BJ (cell line): Measurements from ENCODE around the gene C5orf24. TPM values are rescaled to one million over a fixed set of nuclear protein-coding genes. Genes with fewer than 3 reads are reported as not detected.

Source experiments
- CTCF ChIA-PET: fragments of 350-600 bp; formaldehyde crosslinking; extraction: SDS; loops from one replicate; lab custom pipeline; 2021; ENCODE audit warnings: antibody characterized with exemption, inconsistent platforms; lab: Yijun Ruan, JAX
- POLR2A ChIA-PET: fragments of 300-600 bp; sonication (Branson Sonifier 250); formaldehyde crosslinking; extraction: SDS; loops from one replicate; lab custom pipeline; 2021; ENCODE audit warnings: antibody characterized with exemption; lab: Charles Lee
- DNase-seq: peaks from one replicate; pipeline ENCODE4 v3.0.0-alpha.2; 2011; ENCODE audit warnings: low read depth
- H3K27me3 ChIP-seq: 2 replicates; pipeline ENCODE4 v1.6.0; 2011; ENCODE audit warnings: low read length; ENCODE audit not compliant: control insufficient read depth, insufficient read depth
- H3K36me3 ChIP-seq: 2 replicates; pipeline ENCODE4 v1.5.1; 2011; ENCODE audit warnings: low read length; ENCODE audit not compliant: control insufficient read depth, insufficient read depth
- H3K4me3 ChIP-seq: 2 replicates; pipeline ENCODE4 v1.5.1; 2011; ENCODE audit warnings: low read depth, mild to moderate bottlenecking, control low read depth, low read length
- CTCF ChIP-seq: IDR thresholded peaks from 2 replicates; pipeline ENCODE4 v1.5.1; 2011; ENCODE audit warnings: low read depth, mild to moderate bottlenecking, control low read depth, inconsistent platforms, low read length, moderate library complexity; ENCODE audit not compliant: insufficient read depth
- polyA plus RNA-seq: library from polyadenylated mRNA; depleted of rRNA; stranded (reverse); fragments of >200 nt; gene quantifications from 2 replicates; pipeline ENCODE4 v1.2.3, GENCODE V29; 2011

The C5orf24 gene
- polyA plus RNA-seq, 1 experiment, result 41.7 TPM

GRCh38 chr5:134817006-134817405 is 28.8 kb upstream of the C5orf24 start:
- no peak overlapping the region for H3K4me3 ChIP-seq
- no peak for DNase-seq
- TF ChIP-seq CTCF, result no peak
- peaks cover 7% of the 10 kb centered on the region for H3K36me3 ChIP-seq
- POLR2A ChIA-PET, result no interaction called here
- CTCF ChIA-PET, result interaction anchor here (1.0 kb wide), 1 partner anchor 12 kb away, joined by 3 read pairs; no protein-coding TSS in a partner anchor
- no peaks in the 10 kb centered on the region for H3K27me3 ChIP-seq

GRCh38 chr5:134818776-134819175 is 27.0 kb upstream of the C5orf24 start:
- Histone ChIP-seq H3K4me3 (no peak overlapping the region), H3K36me3 (peaks cover 6% of the 10 kb centered on the region), H3K27me3 (no peaks in the 10 kb centered on the region)
- no peak for DNase-seq
- POLR2A ChIA-PET, result no interaction called here
- no peak for TF ChIP-seq CTCF
- CTCF ChIA-PET, result interaction anchor here (0.6 kb wide), 1 partner anchor 127 kb away, joined by 3 read pairs; no protein-coding TSS in a partner anchor

- DNase-seq, result no peak
- Histone ChIP-seq H3K36me3 (peaks cover 6% of the 10 kb centered on the region), H3K4me3 (no peak overlapping the region), H3K27me3 (no peaks in the 10 kb centered on the region)
- TF ChIP-seq CTCF, result no peak
- ChIA-PET CTCF (interaction anchor here (0.6 kb wide), 2 partner anchors 127 to 802 kb away, joined by 3 read pairs; no protein-coding TSS in a partner anchor), POLR2A (no interaction called here)
Observed at GRCh38 chr5:134819407-134819963, 26.3 kb upstream of the C5orf24 start.

GRCh38 chr5:134821841-134822240 is 23.9 kb upstream of the C5orf24 start:
- Histone ChIP-seq H3K36me3 (peaks cover 4% of the 10 kb centered on the region), H3K27me3 (no peaks in the 10 kb centered on the region), H3K4me3 (no peak overlapping the region)
- no peak for DNase-seq
- TF ChIP-seq CTCF, result no peak
- POLR2A ChIA-PET, result no interaction called here
- CTCF ChIA-PET, result no interaction called here

- no peak for DNase-seq
- H3K4me3 ChIP-seq, result no peak overlapping the region
- peaks cover 2% of the 10 kb centered on the region for H3K36me3 ChIP-seq
- CTCF ChIA-PET, result interaction anchor here (0.7 to 2.2 kb wide), 3 partner anchors 12 to 80 kb away, joined by 3 to 7 read pairs (median 3); partner anchors contain the start of genes DDX46 and PCBD2
- no peaks in the 10 kb centered on the region for H3K27me3 ChIP-seq
- POLR2A ChIA-PET, result interaction anchor here (0.6 kb wide), 1 partner anchor 529 kb away, joined by 7 read pairs; no protein-coding TSS in a partner anchor
- TF ChIP-seq CTCF, result no peak
Observed at GRCh38 chr5:134824681-134825080, 21.1 kb upstream of the C5orf24 start.
